AG04450 (cell line): Measurements from ENCODE around the gene HP. TPM values are rescaled to one million over a fixed set of nuclear protein-coding genes. Genes with fewer than 3 reads are reported as not detected.

ENCODE experiments used
- CTCF ChIA-PET: fragments of 300-600, 350-600 bp; formaldehyde crosslinking; extraction: SDS; loops from one replicate; lab custom pipeline; 2022; ENCODE audit warnings: antibody characterized with exemption, inconsistent platforms; lab: Charles Lee
- POLR2A ChIA-PET: fragments of 350-600 bp; formaldehyde crosslinking; extraction: SDS; loops from one replicate; lab custom pipeline; 2021; ENCODE audit warnings: antibody characterized with exemption, inconsistent platforms; lab: Yijun Ruan, JAX
- DNase-seq: peaks from one replicate; pipeline ENCODE4 v3.0.0-alpha.2; 2011; ENCODE audit warnings: low read depth, low spot score
- H3K27ac ChIP-seq: one replicate; pipeline ENCODE4 v1.5.1; 2012; ENCODE audit warnings: low read depth, low read length, control low read depth
- H3K27me3 ChIP-seq: one replicate; pipeline ENCODE4 v1.6.0; 2012; ENCODE audit warnings: low read length; ENCODE audit not compliant: control insufficient read depth, insufficient read depth
- H3K4me3 ChIP-seq: 2 replicates; pipeline ENCODE4 v1.5.1; 2011; ENCODE audit warnings: mild to moderate bottlenecking, low read depth, low read length, control low read depth
- H3K9me3 ChIP-seq: 2 replicates; pipeline ENCODE4 v1.5.1; 2012; ENCODE audit warnings: low read length; ENCODE audit not compliant: control insufficient read depth, insufficient read depth
- polyA plus RNA-seq: library from polyadenylated mRNA; depleted of rRNA; stranded (reverse); fragments of >200 nt; gene quantifications from 2 replicates; pipeline ENCODE4 v1.2.3, GENCODE V29; 2011
- TF ChIP-seq, protein P1 (sequence below): IDR thresholded peaks from 2 replicates; pipeline ENCODE4 v1.5.1; 2011; ENCODE audit warnings: low read depth, low read length, control low read depth, inconsistent platforms

The HP gene
- polyA plus RNA-seq, 1 experiment, result not detected

DNA sequence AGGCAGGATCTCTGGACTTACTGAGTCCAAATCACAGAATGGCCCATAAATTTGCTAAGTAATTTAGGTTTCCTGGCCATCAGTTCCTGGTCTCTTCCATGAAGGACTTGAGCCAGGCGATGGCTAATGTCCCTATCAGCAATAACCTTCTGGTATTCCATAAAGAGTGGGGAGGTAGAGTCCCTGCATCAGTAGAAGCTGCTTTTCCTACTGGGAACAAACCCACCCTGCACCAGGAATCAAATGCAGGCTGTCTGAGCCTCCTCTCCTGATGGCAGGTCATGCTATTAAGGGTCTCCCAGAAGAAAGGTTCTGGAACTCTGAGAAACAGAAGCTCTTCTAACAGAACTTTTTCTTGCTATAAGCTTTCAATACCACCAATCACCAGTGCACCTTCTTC lies 7.3 kb downstream of the HP start:
- DNase-seq, result no peak
- Histone ChIP-seq H3K9me3 (no peaks in the 10 kb centered on the region), H3K4me3 (no peak overlapping the region), H3K27ac (no peak overlapping the region), H3K27me3 (no peaks in the 10 kb centered on the region)
- POLR2A ChIA-PET, result no interaction called here
- CTCF ChIA-PET, result interaction anchor here (2.7 kb wide), 1 partner anchor 38 kb away, joined by 7 read pairs; no protein-coding TSS in a partner anchor
- TF ChIP-seq, protein P1, sequence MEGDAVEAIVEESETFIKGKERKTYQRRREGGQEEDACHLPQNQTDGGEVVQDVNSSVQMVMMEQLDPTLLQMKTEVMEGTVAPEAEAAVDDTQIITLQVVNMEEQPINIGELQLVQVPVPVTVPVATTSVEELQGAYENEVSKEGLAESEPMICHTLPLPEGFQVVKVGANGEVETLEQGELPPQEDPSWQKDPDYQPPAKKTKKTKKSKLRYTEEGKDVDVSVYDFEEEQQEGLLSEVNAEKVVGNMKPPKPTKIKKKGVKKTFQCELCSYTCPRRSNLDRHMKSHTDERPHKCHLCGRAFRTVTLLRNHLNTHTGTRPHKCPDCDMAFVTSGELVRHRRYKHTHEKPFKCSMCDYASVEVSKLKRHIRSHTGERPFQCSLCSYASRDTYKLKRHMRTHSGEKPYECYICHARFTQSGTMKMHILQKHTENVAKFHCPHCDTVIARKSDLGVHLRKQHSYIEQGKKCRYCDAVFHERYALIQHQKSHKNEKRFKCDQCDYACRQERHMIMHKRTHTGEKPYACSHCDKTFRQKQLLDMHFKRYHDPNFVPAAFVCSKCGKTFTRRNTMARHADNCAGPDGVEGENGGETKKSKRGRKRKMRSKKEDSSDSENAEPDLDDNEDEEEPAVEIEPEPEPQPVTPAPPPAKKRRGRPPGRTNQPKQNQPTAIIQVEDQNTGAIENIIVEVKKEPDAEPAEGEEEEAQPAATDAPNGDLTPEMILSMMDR, result no peak

DNA sequence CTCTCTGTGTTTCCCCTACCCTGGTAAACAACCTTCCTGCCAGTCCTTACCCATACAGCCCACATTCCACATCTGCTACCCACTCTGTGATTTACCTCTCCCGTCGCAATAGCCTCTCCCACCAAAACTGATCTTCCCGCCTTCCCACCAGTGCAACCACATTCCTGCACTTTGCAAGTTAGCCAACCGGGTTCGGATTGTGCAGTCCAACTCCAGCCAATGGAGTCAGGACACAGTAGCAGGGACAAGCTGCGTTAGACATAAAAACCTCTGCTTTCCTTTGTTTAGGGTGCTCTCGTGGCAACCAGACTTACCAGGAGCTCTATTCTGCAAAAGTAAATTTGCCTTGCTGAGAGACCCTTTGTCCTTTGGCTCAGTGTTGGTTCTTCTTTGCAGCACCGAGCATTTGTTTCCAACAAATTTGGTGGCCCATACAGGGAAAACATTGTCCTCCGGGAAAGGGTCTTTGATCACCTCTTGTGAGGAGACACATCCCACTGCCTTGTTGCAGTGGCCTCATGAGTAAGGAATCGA lies 10.1 kb downstream of the HP start:
- H3K27ac ChIP-seq, result no peak overlapping the region
- H3K4me3 ChIP-seq, result no peak overlapping the region
- H3K9me3 ChIP-seq, result no peaks in the 10 kb centered on the region
- ChIA-PET CTCF (no interaction called here), POLR2A (no interaction called here)
- no peak for DNase-seq
- no peaks in the 10 kb centered on the region for H3K27me3 ChIP-seq
- TF ChIP-seq, protein P1, result no peak

DNA sequence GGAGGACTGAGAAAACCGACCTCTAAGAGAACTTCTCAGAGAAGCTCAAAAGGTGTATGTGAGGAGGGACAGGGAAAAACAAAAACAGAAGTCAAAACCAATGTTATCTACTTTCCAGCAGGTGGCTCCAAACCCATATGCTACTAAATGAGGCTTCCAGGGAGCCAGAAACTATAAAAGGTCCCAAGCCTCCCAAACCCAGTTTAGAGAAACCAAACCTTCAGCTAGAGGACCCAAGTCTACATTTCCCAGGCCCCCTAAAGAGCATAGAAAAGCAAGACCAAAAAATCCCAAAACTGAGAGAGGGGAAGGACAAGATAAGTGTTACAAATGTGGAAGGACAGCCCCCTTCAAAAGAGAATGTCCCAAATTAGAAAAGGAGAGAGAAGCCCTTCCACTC lies 12.4 kb downstream of the HP start:
- H3K27ac ChIP-seq, result no peak overlapping the region
- H3K9me3 ChIP-seq, result no peaks in the 10 kb centered on the region
- ChIA-PET POLR2A (no interaction called here), CTCF (interaction anchor here (0.6 to 2.8 kb wide), 11 partner anchors 9 to 773 kb away, joined by 3 to 41 read pairs (median 3); partner anchors contain the start of genes DHX38, HP and TXNL4B)
- H3K27me3 ChIP-seq, result no peaks in the 10 kb centered on the region
- peak; percentile 16 for DNase-seq
- H3K4me3 ChIP-seq, result no peak overlapping the region
- TF ChIP-seq, protein P1, result peak; percentile 66

DNA sequence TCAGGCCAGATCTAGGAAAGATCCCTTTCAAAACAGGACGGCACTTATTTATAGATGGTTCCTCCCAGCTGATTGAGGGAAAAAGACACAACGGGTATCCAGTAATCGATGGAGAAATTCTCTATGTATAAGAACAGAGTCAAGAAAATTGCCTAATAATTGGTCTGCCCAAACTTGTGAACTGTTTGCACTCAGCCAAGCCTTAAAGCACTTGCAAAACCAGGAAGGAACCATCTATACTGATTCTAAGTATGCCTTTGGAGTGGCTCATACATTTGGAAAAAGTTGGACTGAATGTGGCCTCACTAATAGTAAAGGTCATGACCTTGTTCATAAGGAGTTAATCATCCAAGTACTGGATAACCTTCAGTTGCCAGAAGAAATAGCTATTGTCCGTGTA lies 14.6 kb downstream of the HP start:
- Histone ChIP-seq H3K9me3 (no peaks in the 10 kb centered on the region), H3K27ac (no peak overlapping the region), H3K27me3 (no peaks in the 10 kb centered on the region), H3K4me3 (no peak overlapping the region)
- ChIA-PET POLR2A (no interaction called here), CTCF (no interaction called here)
- no peak for DNase-seq
- TF ChIP-seq, protein P1, result no peak

DNA sequence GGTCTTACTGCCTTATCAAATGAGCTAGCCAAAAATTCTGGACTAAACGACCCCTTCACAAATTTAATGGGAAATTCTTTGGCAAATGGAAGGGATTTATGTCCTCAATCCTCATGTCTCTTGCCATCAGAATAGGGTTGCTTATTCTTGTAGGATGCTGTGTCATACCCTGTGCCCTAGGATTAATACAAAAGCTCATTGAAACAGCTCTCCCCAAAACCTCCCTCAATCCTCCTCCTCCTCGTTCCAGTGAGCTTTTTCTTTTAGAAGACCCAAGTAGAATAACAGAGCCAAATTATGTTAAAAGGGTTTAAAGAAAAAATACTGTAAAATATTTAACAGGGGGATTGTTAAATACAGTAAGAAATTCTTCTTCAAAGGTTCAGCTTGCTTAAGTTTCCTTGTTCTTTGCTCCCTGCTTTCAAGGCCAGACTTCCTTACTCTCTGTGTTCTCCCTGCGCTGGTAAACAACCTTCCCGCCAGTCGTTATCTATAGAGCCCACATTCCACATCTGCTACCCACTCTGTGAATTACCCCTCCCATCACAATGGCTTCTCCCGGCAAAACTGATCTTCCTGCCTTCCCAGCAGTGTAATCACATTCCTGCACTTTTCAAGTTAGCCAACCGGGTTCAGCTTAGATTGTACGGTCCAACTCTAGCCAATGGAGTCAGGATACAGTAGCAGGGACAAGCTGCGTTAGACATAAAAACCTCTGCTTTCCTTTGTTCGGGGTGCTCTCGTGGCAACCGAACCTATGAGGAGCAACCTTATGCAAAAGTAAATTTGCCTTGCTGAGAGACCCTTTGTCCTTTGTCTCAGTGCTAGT lies 18.4 kb downstream of the HP start:
- ChIA-PET POLR2A (interaction anchor here (0.6 kb wide), 1 partner anchor 1931 kb away, joined by 6 read pairs; no protein-coding TSS in a partner anchor), CTCF (interaction anchor here (0.9 kb wide), 1 partner anchor 27 kb away, joined by 3 read pairs; no protein-coding TSS in a partner anchor)
- no peak overlapping the region for H3K27ac ChIP-seq
- TF ChIP-seq, protein P1, result no peak
- H3K9me3 ChIP-seq, result no peaks in the 10 kb centered on the region
- H3K27me3 ChIP-seq, result no peaks in the 10 kb centered on the region
- no peak overlapping the region for H3K4me3 ChIP-seq
- no peak for DNase-seq
